Prostate gland (tissue), 2 donors: Measurements from ENCODE around the gene HOXC5. TPM values are rescaled to one million over a fixed set of nuclear protein-coding genes. Genes with fewer than 3 reads are reported as not detected.

Experiments used
- DNase-seq: peaks from one replicate; pipeline ENCODE4 v3.0.0-alpha.2; 2019; ENCODE audit warnings: low spot score
- H3K27ac ChIP-seq, 2 donors: fragments of 200-600 bp; sonication (generic); 2 replicates each; pipeline ENCODE4 v1.5.1; 2017 to 2019
- H3K27me3 ChIP-seq: fragments of 200-600 bp; sonication (generic); replicated peaks from 2 replicates; pipeline ENCODE4 v1.5.1; 2019; ENCODE audit not compliant: insufficient read depth
- H3K36me3 ChIP-seq, 2 donors: fragments of 200-600 bp; sonication (generic); 1 replicate in 1 of 2; 2 replicates in 1 of 2; pipeline versions ENCODE4 v1.5.1 to v1.8.1; 2017 to 2019
- H3K4me1 ChIP-seq: fragments of 200-600 bp; sonication (generic); replicated peaks from 2 replicates; pipeline ENCODE4 v1.5.1; 2019
- H3K4me3 ChIP-seq, 2 donors: fragments of 200-600 bp; sonication (generic); 2 replicates each; pipeline ENCODE4 v1.5.1; 2017 to 2019
- H3K9me3 ChIP-seq: fragments of 200-600 bp; sonication (generic); 2 replicates; pipeline ENCODE4 v1.5.1; 2017
- CTCF ChIP-seq, 4 experiments: fragments of 200-600 bp in 2 of 4; fragments of 450-650 bp in 2 of 4; sonication (generic) in 2 of 4; IDR thresholded peaks; 1 replicate in 3 of 4; 2 replicates in 1 of 4; pipeline ENCODE4 v1.5.1; 2016 to 2019; ENCODE audit warnings: antibody characterized with exemption in 4 of 4, mild to moderate bottlenecking in 2 of 4, moderate library complexity in 2 of 4
- POLR2A ChIP-seq: fragments of 450-650 bp; IDR thresholded peaks from one replicate; pipeline ENCODE4 v1.6.1; 2016; ENCODE audit warnings: antibody characterized with exemption, mild to moderate bottlenecking
- POLR2AphosphoS5 ChIP-seq: sonication (generic); formaldehyde crosslinking; IDR thresholded peaks from one replicate; pipeline ENCODE4 v1.6.1; 2017; ENCODE audit warnings: antibody characterized with exemption
- WGBS: methylation state at CpG from one replicate; pipeline ENCODE4 v1.1.5; 2018; 5-methylcytosine and 5-hydroxymethylcytosine counted together
- intact Hi-C: fragments of 100-400 bp; cut with DNase I; formaldehyde crosslinking; loops from one replicate; pipeline ENCODE4 v1.14.2; 2022
- total RNA-seq, 2 donors: library from RNA; depleted of rRNA; stranded (reverse); fragments of >200 nt; gene quantifications; one replicate each; pipeline ENCODE4 v1.1.0, GENCODE V29; 2016

Gene HOXC5
- total RNA-seq, 2 donors from 2014 or later = 2.8 TPM; not detected in 1

- Histone ChIP-seq H3K4me1 (no peaks in the 10 kb centered on the region), H3K4me3 (no peak overlapping the region), H3K9me3 (no peaks in the 10 kb centered on the region), H3K36me3 (no peaks in the 10 kb centered on the region), H3K27me3 (peaks cover 78% of the 10 kb centered on the region), H3K27ac (no peak overlapping the region)
- WGBS = 15% methylated on average over 5 of the region's 5 CpGs
- no peak for TF ChIP-seq POLR2A
- TF ChIP-seq POLR2AphosphoS5 = no peak
- TF ChIP-seq CTCF (IDR thresholded peaks at IDR 0.05) = no peak
- DNase-seq = no peak
- intact Hi-C loops = no loop called here
These were observed 44.2 kb upstream of the HOXC5 start for GRCh38 chr12:53988541-53989226.

- Histone ChIP-seq H3K27me3 (peaks cover 74% of the 10 kb centered on the region), H3K4me3 (no peak overlapping the region)
These were observed 43.4 kb upstream of the HOXC5 start for GRCh38 chr12:53989227-53990113.

GRCh38 chr12:53990311-53991076, 42.4 kb upstream of the HOXC5 start:
- DNase-seq = no peak
- no peak overlapping the region for H3K4me3 ChIP-seq
- intact Hi-C loops = no loop called here
- H3K27ac ChIP-seq = no peak overlapping the region
- peaks cover 73% of the 10 kb centered on the region for H3K27me3 ChIP-seq
- 5% methylated on average over 27 of the region's 27 CpGs for WGBS
- H3K36me3 ChIP-seq = no peaks in the 10 kb centered on the region
- no peaks in the 10 kb centered on the region for H3K9me3 ChIP-seq
- H3K4me1 ChIP-seq = no peaks in the 10 kb centered on the region
- TF ChIP-seq POLR2A = no peak
- no peak for TF ChIP-seq CTCF (IDR thresholded peaks at IDR 0.05)
- no peak for TF ChIP-seq POLR2AphosphoS5

More at GRCh38 chr12:53989227-53990113, 43.4 kb upstream of the HOXC5 start:
- intact Hi-C loops = no loop called here
- peak; percentile 30 for DNase-seq
- H3K27ac ChIP-seq = no peak overlapping the region
- H3K9me3 ChIP-seq = no peaks in the 10 kb centered on the region
- WGBS = 9% methylated on average over 28 of the region's 28 CpGs
- TF ChIP-seq POLR2AphosphoS5 (no peak), CTCF (IDR thresholded peaks at IDR 0.05) (peak in 2 of 4 experiments; percentile 14 to 52), POLR2A (no peak)
- no peaks in the 10 kb centered on the region for H3K4me1 ChIP-seq
- H3K36me3 ChIP-seq = no peaks in the 10 kb centered on the region

GRCh38 chr12:53991077-53991460, 41.8 kb upstream of the HOXC5 start:
- no peak for DNase-seq
- H3K27ac ChIP-seq = no peak overlapping the region
- H3K27me3 ChIP-seq = peaks cover 73% of the 10 kb centered on the region
- H3K36me3 ChIP-seq = no peaks in the 10 kb centered on the region
- no peak overlapping the region for H3K4me3 ChIP-seq
- TF ChIP-seq POLR2AphosphoS5 (no peak), POLR2A (no peak), CTCF (IDR thresholded peaks at IDR 0.05) (no peak)
- WGBS = 5% methylated on average over 8 of the region's 8 CpGs
- no peaks in the 10 kb centered on the region for H3K4me1 ChIP-seq
- intact Hi-C loops = no loop called here
- no peaks in the 10 kb centered on the region for H3K9me3 ChIP-seq
